NCI-H1048 (cell line): ENCODE results near the gene PLXND1.

Experiments
- DNase-seq: peaks from one replicate; lab custom pipeline; 2025; lab: John Stamatoyannopoulos, UW

PLXND1 gene

GRCh38 chr3:129626744-129627349, 20.4 kb upstream of the PLXND1 start:
- no peak for DNase-seq

GRCh38 chr3:129625072-129625874, 18.8 kb upstream of the PLXND1 start:
- DNase-seq, result no peak

GRCh38 chr3:129624347-129625071, 18.0 kb upstream of the PLXND1 start:
- DNase-seq, result no peak

GRCh38 chr3:129623447-129624118, 17.1 kb upstream of the PLXND1 start:
- DNase-seq, result no peak

- DNase-seq, result no peak
Measured at GRCh38 chr3:129622933-129623332, 16.5 kb upstream of the PLXND1 start.

- DNase-seq, result no peak
Measured at GRCh38 chr3:129622226-129622874, 15.9 kb upstream of the PLXND1 start.

GRCh38 chr3:129621626-129622225, 15.2 kb upstream of the PLXND1 start:
- DNase-seq, result no peak

GRCh38 chr3:129620828-129621559, 14.5 kb upstream of the PLXND1 start:
- DNase-seq, result no peak

GRCh38 chr3:129619726-129620162, 13.3 kb upstream of the PLXND1 start:
- DNase-seq, result no peak

- DNase-seq, result no peak
Measured at GRCh38 chr3:129618901-129619671, 12.6 kb upstream of the PLXND1 start.

GRCh38 chr3:129618186-129618820, 11.8 kb upstream of the PLXND1 start:
- DNase-seq, result no peak

GRCh38 chr3:129617381-129618185, 11.1 kb upstream of the PLXND1 start:
- DNase-seq, result no peak

GRCh38 chr3:129616713-129617112, 10.2 kb upstream of the PLXND1 start:
- DNase-seq, result no peak

GRCh38 chr3:129616291-129616690, 9.8 kb upstream of the PLXND1 start:
- DNase-seq, result no peak

- DNase-seq, result no peak
Measured at GRCh38 chr3:129615751-129616281, 9.3 kb upstream of the PLXND1 start.

- DNase-seq, result no peak
Measured at GRCh38 chr3:129614927-129615363, 8.5 kb upstream of the PLXND1 start.

- DNase-seq, result no peak
Measured at GRCh38 chr3:129614435-129614834, 8.0 kb upstream of the PLXND1 start.

- no peak for DNase-seq
Measured at GRCh38 chr3:129613367-129613740, 6.9 kb upstream of the PLXND1 start.
